Kidney (tissue), 14 donors: ENCODE data around the gene APOL4. TPM values are rescaled to one million over a fixed set of nuclear protein-coding genes. Genes with fewer than 3 reads are reported as not detected.
"Not testable (repeated sequence)": the region's sequence is repeated elsewhere in the genome, so short reads cannot be mapped to it uniquely, and the experiment has no call there.

Experiments
- DNase-seq, 5 donors: peaks; one replicate each; pipeline ENCODE4 v3.0.0-alpha.2; 2013 to 2020
- FAIRE-seq: peaks from 2 replicates; lab custom pipeline; 2012; peaks lifted over from hg19 to GRCh38; lab: Jason Lieb, UNC
- H3K27ac ChIP-seq, 2 donors: one replicate each; pipeline ENCODE4 v1.7.0; 2013; ENCODE audit warnings: low read depth in 2 of 2, low read length in 2 of 2, inconsistent platforms in 1 of 2
- H3K27me3 ChIP-seq: one replicate; pipeline ENCODE4 v1.7.1; 2013; ENCODE audit warnings: low read length, inconsistent platforms; ENCODE audit not compliant: control insufficient read depth, insufficient read depth
- H3K36me3 ChIP-seq, 3 donors: one replicate each; pipeline versions ENCODE4 v1.7.0 to v1.7.1; 2013; ENCODE audit warnings: low read length in 3 of 3, control low read depth in 1 of 3, inconsistent platforms in 1 of 3; ENCODE audit not compliant: insufficient read depth in 3 of 3, control insufficient read depth in 2 of 3
- H3K4me1 ChIP-seq, 3 donors: one replicate each; pipeline versions ENCODE4 v1.7.0 to v1.7.1; 2013; ENCODE audit warnings: low read length in 3 of 3, inconsistent platforms in 1 of 3, low read depth in 1 of 3; ENCODE audit not compliant: control insufficient read depth in 2 of 3, insufficient read depth in 2 of 3
- H3K4me3 ChIP-seq, 3 donors: one replicate each; pipeline versions ENCODE4 v1.7.0 to v1.8.1; 2013; ENCODE audit warnings: low read length in 3 of 3, control low read depth in 1 of 3, inconsistent platforms in 1 of 3
- H3K9ac ChIP-seq, 3 donors: one replicate each; pipeline versions ENCODE4 v1.7.0 to v1.7.1; 2013; ENCODE audit warnings: low read length in 3 of 3, control low read depth in 1 of 3, inconsistent platforms in 1 of 3
- H3K9me3 ChIP-seq, 3 donors: one replicate each; pipeline versions ENCODE4 v1.7.0 to v1.7.1; 2013; ENCODE audit warnings: low read length in 3 of 3, control low read depth in 1 of 3, inconsistent platforms in 1 of 3; ENCODE audit not compliant: control insufficient read depth in 2 of 3, insufficient read depth in 1 of 3
- CTCF ChIP-seq: IDR thresholded peaks from 3 replicates; pipeline ENCODE4 v1.5.1; 2012; ENCODE audit warnings: mild to moderate bottlenecking, moderate library complexity, borderline replicate concordance; ENCODE audit not compliant: insufficient read depth; ENCODE audit errors: extremely low read depth
- intact Hi-C: fragments of 100-400 bp; cut with DNase I; formaldehyde crosslinking; loops from one replicate; pipeline ENCODE4 v1.11.1; 2022
- polyA plus RNA-seq: library from polyadenylated mRNA; stranded (reverse); fragments of 350-450 nt; fragmentation: Illumina TruSeq; extraction: RNeasy Lipid Tissue Mini Kit (QIAGEN cat#74804); gene quantifications from one replicate; pipeline ENCODE4 v1.2.3, GENCODE V29; 2014; ENCODE audit warnings: low read depth, low replicate concordance; ENCODE audit not compliant: insufficient read depth
- total RNA-seq: library from RNA; stranded (reverse); fragmentation: NEBNext Ultra II Directional; extraction: Animal tissue kit (Norgen Biotek cat#: 25700); gene quantifications from one replicate; pipeline ENCODE4 v1.2.1, GENCODE V29; 2021
- donor health status: control.
- donor health status: control.
- donor health status: control.
- donor health status: control.
- donor health status: control.
- donor health status: DM: yes; HTN: yes; CAD: no.
- donor health status: Normal renal cell carcinoma (clear cell type).

Gene APOL4
- total and polyA plus RNA-seq, 2 donors from 2014 or later: 6.1 to 8.7 TPM

GRCh38 chr22:36206255-36206654, 4.6 kb upstream of the APOL4 start:
- H3K27ac ChIP-seq: no peak overlapping the region
- no peak for TF ChIP-seq CTCF
- intact Hi-C loops: no loop called here
- no peak overlapping the region for H3K9ac ChIP-seq
- peaks cover 2 to 17% (median 10%) of the 10 kb centered on the region in 3 donors for H3K4me1 ChIP-seq
- no peaks in the 10 kb centered on the region for H3K36me3 ChIP-seq
- H3K27me3 ChIP-seq: no peaks in the 10 kb centered on the region
- no peak for FAIRE-seq
- no peak for DNase-seq
- no peaks in the 10 kb centered on the region for H3K9me3 ChIP-seq
- no peak overlapping the region for H3K4me3 ChIP-seq

GRCh38 chr22:36205573-36205972, 4.0 kb upstream of the APOL4 start:
- H3K9ac ChIP-seq, FAIRE-seq, intact Hi-C loops: not testable (repeated sequence)

GRCh38 chr22:36204632-36205015, 3.0 kb upstream of the APOL4 start:
- Histone ChIP-seq H3K9ac (peak overlapping the region in 1 of 3 donors; percentile 7), H3K27ac (no peak overlapping the region), H3K4me1 (peaks cover 0 to 15% (median 2%) of the 10 kb centered on the region in 3 donors), H3K27me3 (no peaks in the 10 kb centered on the region), H3K4me3 (no peak overlapping the region), H3K9me3 (no peaks in the 10 kb centered on the region), H3K36me3 (no peaks in the 10 kb centered on the region)
- FAIRE-seq: no peak
- DNase-seq: no peak
- intact Hi-C loops: no loop called here
- no peak for TF ChIP-seq CTCF

More at GRCh38 chr22:36205573-36205972, 4.0 kb upstream of the APOL4 start:
- H3K36me3 ChIP-seq, H3K9me3 ChIP-seq, H3K4me3 ChIP-seq, H3K27ac ChIP-seq, H3K27me3 ChIP-seq: not testable (repeated sequence)
- DNase-seq: peak in 1 of 5 donors; percentile 28
- H3K4me1 ChIP-seq: peaks cover 2 to 15% (median 3%) of the 10 kb centered on the region in 3 donors

- FAIRE-seq: no peak
- H3K36me3 ChIP-seq: no peaks in the 10 kb centered on the region
- no peaks in the 10 kb centered on the region for H3K27me3 ChIP-seq
- intact Hi-C loops: no loop called here
- H3K4me3 ChIP-seq: no peak overlapping the region
- peak in 1 of 5 donors; percentile 31 for DNase-seq
- no peaks in the 10 kb centered on the region for H3K9me3 ChIP-seq
- peaks cover 0 to 15% (median 2%) of the 10 kb centered on the region in 3 donors for H3K4me1 ChIP-seq
- no peak overlapping the region for H3K27ac ChIP-seq
- no peak for TF ChIP-seq CTCF
- no peak overlapping the region for H3K9ac ChIP-seq
These were observed 2.5 kb upstream of the APOL4 start for GRCh38 chr22:36204001-36204631.

- H3K36me3 ChIP-seq, H3K27ac ChIP-seq, H3K4me3 ChIP-seq, intact Hi-C loops, H3K9me3 ChIP-seq, H3K9ac ChIP-seq, H3K27me3 ChIP-seq, FAIRE-seq: not testable (repeated sequence)
- DNase-seq: peak in 1 of 5 donors; percentile 20
- peaks cover 0 to 14% (median 2%) of the 10 kb centered on the region in 3 donors for H3K4me1 ChIP-seq
These were observed 1.8 kb upstream of the APOL4 start for GRCh38 chr22:36203441-36203840.

- peak overlapping the region in 1 of 3 donors; percentile 30 for H3K4me3 ChIP-seq
- intact Hi-C loops, FAIRE-seq: not testable (repeated sequence)
These were observed 1.3 kb upstream of the APOL4 start for GRCh38 chr22:36202906-36203305.

More at GRCh38 chr22:36202906-36203305, 1.3 kb upstream of the APOL4 start:
- H3K27ac ChIP-seq, H3K27me3 ChIP-seq, H3K9ac ChIP-seq, H3K9me3 ChIP-seq, H3K36me3 ChIP-seq: not testable (repeated sequence)
- peak in 4 of 5 donors; percentile 52 to 86 (median 68) for DNase-seq
- H3K4me1 ChIP-seq: peaks cover under 1 to 15% (median 2%) of the 10 kb centered on the region in 3 donors
